IPS-NIHi7 (cell line): ENCODE measurements around the gene RUNX3.
"Not testable (repeated sequence)": the region's sequence is repeated elsewhere in the genome, so short reads cannot be mapped to it uniquely, and the experiment has no call there.

Experiments used
- DNase-seq: peaks from one replicate; pipeline ENCODE4 v3.0.0; 2012; ENCODE audit warnings: mixed read lengths; ENCODE audit errors: extremely low spot score

Gene RUNX3

DNA sequence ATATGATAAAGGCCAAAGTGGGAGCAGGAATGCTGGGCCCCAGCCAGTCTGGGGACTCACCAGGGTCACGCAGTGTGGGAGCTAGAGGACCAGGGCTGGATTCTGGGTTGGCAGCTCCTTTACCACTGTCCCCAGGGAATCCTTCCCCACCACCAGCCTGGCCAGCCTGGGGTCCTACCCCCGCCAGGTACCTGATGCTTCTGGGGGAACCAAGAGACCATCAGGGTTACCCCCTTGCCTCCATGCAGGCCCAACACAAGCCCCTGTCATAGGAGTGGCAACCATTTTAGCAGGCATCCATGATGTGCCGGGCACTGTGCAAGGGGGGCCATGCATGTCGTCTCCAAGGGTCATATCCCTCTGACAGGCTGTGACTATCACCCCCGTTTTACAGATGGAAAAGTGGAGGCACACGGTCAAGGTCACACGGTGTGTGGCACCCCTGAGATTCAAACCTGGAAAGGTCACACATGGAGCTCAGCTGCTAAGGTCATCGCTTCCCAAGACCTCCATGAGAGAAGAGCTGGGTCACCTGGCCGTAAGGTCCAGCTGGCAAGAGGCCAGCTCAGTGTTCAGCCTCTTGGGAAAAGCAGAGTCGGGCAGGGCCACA is 16.4 kb downstream of the RUNX3 start:
- DNase-seq, result no peak

DNA sequence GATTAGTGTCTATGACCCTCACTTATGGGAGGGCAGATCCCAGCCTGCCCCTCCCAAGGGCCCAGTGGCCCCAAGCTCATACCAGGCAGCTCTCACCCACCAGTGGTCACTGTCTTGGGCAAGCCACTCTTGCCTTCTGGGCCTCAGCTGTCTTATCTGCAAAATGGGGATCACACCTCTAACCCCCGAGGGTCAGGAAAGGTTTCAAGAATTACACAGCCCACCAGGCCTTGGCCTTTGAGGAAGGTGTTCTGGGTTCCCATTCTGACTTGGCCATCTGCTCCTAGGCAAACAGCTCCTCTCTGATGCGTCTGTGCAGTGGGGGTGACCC is 16.8 kb downstream of the RUNX3 start:
- no peak for DNase-seq

DNA sequence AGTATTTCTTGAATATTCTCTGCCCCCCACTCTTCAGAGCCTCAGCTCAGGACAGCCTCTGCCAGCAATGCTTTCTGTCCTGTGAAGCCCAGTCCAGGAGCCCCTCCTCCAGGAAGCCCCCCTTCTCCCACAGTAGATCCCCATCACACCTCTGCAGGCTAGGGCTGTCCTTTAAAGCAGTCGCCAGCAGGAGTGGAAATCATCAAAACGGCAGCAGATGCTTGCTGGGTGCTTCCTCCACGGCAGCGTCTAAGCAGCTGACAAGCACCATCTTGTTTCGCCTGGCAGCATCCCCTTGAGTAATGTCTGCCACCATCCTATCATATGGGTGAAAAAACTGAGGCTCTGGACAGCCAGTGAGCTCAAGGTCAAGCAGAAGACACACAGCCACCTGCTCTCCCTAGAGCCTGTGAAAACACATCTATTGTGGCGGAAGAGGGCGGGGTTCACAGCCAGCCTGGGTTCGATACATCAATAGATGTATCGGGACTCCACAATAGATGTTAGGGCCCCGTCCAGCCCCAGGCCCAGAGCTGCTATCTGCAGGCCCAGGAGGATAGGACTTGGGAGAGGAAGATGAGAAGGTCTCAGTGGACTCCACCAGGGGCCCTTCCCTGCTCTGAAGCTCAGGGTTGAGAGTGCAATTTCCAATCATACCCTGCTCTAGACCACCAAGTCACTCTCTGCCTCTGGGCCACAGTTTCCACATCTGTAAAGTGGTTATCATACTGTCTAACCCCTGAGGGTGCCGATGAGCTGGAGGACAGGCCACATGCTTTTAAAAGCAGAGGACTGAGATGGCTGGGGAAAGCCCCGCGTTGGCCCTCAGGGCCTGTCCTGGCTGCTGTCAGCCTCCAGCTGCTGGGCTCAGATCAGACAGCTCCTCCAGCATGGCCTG is 17.5 kb downstream of the RUNX3 start:
- DNase-seq, result no peak

DNA sequence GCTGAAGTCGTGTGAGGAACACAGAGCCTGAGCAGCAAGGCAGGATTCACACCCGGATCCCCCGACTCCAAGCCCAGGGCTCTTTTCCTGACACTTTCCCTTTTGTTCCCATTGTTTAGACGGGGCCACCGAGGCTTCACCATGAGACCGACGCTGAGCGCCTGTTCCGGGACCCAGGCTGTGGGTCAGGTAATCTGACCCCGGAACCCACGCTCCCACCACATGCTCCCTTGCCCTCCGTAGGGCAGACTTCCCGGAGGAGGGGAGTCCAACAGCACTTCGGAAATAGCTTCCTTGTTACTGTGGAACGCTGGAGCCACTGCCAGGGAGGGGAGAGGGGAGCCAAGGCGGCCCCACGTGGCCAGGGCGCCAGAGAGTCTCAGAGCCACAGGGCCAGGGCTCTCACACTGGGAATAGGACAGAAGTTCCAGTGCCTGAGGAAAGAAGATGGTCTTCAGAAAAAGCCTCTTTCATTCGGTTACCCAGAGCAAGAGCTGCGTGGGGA is 18.4 kb downstream of the RUNX3 start:
- no peak for DNase-seq

DNA sequence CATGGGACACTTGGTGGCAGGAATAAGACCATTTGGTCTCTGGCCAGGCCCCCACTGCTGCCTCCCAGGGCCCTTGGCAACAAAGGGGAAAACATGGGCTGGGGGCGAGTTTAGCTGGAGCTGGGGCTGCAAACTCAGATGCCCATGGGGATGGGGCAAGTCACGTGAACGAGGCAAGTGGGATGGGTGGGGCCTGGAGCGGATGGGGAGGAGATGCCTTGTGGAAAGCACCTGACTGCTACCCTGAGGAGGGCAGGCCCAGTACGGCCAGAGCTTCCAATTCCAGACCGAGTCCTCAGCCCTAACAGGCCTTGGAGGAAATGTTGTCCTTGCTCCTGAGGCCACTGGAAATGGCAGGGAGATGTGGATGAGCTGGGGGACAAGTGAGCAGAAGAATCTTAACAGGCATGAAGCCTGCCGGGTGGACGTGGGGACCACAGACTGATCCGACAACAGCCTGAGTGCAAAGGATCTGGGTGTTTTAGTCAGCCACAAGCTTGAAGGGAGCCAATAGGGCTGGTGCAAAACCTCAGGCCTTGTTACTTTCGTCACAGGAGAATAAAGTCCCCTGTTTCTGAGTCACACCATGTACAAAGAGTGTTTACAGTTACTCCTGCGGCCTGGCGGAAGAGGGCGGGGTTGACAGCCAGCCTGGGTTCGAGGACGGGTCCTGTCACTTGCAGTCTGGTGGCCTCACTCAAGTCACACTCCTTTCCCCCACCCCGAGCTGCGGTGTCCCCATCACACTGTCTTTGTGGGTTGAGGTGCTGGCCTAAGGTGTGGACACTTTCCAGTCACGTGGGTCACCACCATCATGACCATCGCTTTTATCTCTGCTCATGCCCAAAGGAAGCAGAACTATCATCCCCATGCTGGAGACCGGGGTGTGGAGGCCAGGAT is 19.1 kb downstream of the RUNX3 start:
- DNase-seq, result no peak

DNA sequence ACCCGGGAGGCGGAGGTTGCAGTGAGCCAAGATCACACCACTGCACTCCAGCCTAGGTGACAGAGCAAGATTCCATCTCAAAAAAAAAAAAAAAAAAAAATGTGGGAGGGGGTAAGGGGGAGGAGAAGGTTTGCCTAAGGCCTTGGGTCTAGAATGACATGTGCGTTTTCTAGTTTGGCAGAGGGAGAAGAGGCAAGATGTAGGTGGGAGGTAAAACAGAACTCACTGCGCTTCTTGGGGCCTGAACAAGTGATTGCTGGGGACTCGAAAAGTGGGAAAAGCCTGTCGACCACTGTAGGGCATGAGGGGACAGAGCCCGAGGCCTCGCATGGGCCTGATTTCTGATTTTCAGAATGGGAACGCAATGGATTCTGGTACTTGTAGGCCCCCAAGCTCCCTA is 19.9 kb downstream of the RUNX3 start:
- DNase-seq, result no peak

DNA sequence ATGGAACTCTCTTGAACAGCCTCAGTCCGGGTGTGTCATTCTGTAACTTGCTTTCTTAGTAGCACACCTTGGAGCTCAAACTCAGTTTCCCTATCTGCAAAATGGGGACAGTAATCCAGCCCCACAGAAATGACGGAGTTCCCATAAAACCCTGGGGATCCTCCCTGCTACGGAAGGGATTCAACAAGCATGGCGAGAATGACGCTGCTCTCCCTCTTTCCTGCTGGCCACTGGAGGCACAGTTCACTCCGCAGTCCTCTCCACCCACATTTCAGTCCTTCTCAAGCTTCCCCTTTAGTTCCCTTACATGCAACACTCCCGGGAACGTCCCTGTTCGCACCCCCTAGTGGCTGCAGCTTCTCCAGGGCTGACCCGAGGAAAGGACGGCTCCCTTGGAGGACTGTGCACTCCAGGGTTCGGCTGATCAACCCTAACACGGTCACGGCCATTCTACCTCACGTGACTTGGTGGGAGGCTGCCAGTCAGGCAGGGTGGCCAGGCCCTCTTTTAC is 20.6 kb downstream of the RUNX3 start:
- DNase-seq, result peak; percentile 93

DNA sequence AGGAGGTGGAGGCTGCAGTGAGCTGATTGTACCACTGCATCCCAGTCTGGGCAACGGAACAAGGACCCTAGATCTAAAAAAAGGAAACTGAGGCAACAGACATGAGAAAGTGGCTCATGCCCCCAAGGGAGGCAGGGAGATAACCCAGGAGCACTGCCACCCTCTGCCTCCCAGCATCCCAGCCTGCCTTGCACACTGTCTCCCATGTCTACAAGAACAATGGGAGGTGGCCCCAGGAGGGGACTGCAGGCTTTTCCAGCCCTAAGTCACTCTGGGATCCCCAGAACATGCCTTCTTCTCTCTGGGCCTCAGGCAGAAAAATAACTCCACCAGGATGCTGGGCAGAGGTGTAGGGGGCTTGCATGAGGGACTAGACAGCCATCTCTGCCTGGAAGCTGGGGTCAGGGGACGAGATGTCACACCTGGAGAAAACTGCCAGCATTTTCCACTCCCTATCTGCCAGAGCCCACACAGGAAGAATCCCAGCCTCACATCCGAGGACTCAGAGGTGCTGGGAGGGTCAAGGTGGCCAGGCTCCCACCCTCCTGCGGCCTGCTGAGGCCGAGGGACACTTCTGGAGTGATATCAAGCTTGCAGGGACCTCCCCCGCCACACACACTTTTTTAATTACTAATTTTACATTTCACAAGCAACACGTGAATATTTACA is 21.4 kb downstream of the RUNX3 start:
- no peak for DNase-seq

DNA sequence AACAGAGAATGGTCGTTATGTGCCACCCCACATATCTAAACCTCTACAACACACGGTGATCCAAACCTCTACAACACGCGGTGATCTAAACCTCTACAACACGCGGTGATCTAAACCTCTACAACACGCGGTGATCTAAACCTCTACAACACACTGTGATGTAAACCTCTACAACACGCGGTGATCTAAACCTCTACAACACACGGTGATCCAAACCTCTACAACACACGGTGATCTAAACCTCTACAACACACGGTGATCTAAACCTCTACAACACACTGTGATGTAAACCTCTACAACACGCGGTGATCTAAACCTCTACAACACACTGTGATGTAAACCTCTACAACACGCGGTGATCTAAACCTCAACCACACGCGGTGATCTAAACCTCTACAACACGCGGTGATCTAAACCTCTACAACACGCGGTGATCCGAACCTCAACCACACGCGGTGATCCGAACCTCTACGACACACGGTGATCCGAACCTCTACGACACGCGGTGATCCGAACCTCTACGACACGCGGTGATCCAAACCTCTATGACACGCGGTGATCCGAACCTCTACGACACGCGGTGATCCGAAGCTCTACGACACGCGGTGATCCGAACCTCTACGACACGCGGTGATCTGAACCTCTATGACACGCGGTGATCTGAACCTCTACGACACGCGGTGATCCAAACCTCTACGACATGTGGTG is 22.3 kb downstream of the RUNX3 start:
- DNase-seq, result not testable (repeated sequence)

DNA sequence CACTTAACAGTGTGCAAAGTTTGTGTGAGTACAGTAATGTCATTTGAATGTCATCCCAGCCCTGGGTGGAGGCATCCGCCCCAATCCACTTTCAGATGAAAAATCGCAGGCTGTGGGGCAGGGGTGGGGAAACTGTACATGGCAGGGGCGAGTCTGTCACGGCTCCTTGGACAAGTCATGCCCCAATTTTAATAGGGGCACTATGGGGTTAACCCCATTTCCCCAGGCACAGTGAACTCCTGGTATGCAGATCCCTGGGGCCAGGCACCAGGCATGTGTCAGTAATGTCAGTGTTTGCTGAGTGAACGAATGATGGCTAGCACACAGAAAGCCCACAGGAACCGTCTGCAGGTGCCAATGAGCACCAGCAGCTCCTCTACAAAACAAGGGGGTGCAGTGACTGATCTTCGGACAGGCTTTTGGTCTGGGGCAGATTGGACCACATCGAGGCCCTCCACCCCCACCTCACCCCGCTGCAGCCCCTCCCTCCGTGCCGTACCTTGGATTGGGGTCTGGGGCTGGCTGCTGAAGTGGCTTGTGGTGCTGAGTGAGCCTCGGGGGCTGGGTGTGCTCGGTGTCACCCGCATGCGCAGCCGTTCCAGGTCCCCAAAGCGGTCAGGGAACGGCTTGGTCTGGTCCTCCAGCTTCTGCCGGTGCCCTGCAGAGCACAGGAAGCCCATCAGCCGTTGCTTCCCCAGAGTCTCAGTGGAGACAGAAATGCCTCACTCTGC is 23.2 kb downstream of the RUNX3 start:
- no peak for DNase-seq

DNA sequence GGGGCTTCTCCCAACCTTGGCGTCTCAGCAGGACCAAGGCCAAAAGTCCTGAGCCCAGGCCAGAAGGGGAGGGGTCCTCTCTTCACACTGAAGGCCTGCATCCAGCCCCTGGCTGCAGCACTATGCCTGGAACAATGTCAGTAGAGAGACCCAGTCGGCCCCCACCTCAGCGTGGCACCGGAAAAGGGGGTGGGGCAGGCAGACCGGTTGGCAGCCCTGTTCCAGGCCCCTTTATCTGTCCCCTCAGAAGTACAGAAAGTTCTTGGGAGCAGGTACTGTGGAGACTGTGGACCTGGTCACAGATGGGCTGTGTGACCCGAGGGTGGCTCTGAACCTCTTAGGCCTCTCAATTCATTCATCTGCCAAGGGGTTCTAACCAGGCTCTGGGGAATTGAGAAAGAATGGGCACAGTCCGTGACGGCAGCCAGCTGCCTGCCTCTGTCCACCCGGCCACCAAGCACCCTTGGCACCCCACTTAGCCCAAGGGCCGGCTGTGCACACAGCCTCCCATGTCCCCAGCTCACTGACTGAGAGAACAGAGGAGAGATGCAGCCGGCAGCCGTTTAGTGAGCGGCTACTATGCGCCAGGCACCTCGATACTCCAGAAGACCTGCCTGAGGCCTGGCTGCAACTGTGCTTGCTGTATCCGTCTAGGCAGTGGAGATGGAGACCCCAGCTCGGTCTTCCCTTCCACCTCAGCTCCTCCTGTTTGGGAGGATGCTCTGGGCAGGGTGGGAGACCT is 23.9 kb downstream of the RUNX3 start:
- DNase-seq, result no peak

DNA sequence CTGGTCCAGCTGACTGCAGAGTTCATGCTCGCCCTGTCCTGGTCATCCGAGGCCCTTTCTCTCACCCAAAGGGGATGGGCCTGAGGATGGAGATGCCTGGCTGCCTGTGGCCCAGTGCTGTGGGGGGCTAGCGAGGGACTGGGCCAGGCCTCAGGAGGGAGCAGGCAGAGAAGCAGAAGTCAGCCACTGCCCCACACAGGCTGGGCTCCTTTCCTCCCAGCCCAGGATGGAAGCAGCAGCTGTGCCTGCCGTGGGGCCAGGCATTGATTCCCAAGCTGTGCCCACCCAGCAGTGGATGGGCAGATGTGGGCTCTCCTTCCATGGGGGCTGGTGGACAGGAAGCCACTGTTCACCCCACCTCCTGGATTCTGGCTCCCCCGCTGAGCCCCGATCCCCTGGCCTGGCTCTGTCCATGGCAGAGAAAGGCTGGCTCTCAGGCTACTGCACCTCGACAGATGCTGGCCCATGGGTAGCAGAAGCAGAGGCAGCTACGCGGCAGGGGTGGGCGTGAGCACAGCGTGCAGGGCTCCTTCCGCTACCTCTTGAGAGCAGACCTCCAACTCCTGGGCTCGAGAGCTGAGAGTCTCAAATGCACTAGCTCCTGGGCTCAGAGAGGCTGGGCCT is 24.6 kb downstream of the RUNX3 start:
- no peak for DNase-seq

DNA sequence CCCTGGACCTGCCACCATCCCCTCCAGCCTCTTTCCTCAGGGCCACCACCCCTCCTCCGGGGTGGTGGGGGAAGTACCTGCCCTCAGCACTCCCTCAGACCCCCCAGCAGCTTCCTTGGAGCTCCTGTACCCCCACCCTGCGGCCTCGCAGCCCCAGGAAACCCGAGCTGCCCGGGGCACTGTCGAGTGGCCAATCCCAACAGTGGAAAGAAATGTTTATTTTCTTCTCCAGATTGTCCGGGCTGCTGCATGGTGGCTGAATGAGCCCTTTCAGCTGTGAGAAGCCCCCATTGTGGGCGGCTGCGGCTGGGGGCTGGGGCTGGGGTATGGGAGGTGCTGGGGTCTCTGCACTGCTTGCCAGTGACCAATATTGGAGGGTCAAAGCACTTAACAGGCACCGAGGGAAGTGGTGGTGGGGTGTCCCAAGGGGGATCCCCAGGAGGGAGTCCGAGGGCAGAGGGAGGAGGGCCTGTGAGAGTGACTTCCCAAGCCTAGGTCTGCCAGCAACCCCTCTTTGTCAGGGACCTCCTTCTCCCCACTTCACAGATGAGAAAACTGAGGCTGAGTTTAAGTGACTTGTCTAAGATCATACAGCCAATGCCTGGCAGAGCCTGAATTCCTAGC is 25.2 kb downstream of the RUNX3 start:
- no peak for DNase-seq

DNA sequence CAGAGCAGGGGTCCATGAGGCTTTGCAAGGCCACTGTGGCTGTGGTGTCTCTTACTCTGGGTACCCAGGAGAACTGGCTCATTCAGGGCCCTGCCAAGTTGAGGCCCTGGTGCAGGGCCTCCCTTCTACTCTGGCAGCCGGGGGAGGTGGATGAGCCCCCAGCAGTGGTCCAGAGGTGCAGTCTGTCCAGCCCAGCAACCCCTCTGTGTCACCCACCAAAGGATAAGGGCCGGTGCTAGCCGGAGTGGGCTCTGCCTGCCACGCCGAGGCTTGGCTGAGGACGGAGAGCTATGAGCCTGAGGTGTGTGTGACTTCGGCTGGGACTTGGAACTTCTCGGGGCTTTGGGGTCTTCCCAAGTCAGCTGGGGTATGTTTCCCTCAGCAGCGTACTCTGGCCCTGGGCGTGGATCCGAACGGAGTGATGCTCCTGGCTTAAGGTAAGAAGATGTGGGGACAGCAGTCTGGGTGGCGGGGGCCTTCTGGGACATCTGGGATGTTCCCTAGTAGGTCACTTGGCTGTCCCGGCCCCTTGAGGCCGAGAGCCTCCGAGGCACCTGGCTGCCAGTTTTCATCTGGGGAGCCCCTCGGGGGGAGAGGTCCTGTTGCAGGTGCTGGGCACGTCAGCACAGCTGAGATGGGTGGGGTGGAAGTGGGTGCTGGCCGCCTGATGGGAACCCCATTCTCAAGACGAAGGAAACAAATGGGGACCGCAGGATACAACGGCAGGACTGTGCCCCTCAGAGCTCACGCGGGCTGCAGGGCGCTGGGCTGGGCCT is 25.9 kb downstream of the RUNX3 start:
- no peak for DNase-seq

DNA sequence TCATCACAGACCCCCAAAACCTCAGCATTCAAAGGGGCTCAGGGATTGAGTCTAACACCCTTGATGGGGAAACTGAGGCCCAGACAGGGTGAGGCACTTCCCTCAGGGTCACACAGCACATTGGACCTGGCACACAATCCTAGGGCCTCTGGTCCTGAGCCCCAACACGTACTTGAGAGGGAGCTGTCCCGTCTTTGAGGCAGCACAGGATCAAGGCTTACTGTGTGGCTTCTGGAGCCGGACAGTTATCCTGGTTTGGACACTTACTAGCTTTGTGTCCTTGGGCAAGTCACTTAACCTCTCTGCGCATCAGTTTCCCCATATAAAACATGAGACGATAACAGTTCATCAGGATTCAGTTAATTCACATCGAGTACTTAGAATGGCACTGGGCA is 26.5 kb downstream of the RUNX3 start:
- no peak for DNase-seq

DNA sequence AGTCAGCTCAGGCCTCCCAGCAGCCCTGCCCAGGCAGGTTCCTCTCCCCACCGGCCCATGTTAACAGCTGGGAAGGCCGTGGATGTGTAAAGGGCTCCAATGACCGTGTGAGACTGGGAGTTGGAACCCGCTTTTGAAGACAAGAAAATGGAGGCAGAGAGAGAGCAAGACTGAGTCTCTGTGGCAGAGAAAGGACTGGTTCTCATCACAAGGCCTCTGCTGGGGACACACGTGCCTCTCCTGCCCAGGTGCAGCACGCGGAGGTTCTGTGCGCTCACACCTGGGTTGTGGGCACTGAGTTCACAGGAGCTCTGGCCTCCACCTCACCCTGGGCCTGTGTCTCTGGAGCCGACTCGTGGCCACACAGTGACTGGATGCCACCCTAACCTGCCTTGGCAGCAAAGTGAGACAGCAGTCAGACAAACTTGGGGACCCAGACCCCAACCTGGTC is 27.0 kb downstream of the RUNX3 start:
- DNase-seq, result no peak

DNA sequence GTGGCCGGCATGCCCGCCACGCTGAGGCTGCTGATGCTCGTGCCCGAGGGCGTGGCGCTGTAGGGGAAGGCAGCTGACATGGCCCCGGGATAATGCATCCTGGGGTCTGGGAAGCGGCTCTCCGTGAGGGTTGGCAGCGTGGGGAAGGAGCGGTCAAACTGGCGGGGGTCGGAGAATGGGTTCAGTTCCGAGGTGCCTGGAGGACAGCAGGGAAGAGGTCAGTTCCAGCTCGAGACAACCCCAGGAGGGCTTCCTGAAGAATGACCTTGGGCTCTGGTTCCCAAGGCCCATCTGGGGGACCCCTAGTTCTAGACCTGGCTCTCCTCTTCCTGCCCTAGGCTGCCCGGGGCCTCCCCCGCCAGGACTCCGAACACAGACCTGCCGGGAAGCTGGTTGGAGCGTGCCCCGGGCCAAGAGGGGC is 27.6 kb downstream of the RUNX3 start:
- no peak for DNase-seq
